GM18502 (cell line): Measurements from ENCODE around the gene FAM13A.
A peak's percentile ranks its signal among the peaks of the same experiment; 100 is the strongest.
"Not testable (repeated sequence)": the region's sequence is repeated elsewhere in the genome, so short reads cannot be mapped to it uniquely, and the experiment has no call there.

Experiments
- ATAC-seq: cut with Tn5 transposase; IDR thresholded peaks from one replicate; pipeline ENCODE4 v1.9.1; 2021; ENCODE audit warnings: mild to moderate bottlenecking; ENCODE audit not compliant: unreplicated experiment, poor library complexity

The FAM13A gene

DNA sequence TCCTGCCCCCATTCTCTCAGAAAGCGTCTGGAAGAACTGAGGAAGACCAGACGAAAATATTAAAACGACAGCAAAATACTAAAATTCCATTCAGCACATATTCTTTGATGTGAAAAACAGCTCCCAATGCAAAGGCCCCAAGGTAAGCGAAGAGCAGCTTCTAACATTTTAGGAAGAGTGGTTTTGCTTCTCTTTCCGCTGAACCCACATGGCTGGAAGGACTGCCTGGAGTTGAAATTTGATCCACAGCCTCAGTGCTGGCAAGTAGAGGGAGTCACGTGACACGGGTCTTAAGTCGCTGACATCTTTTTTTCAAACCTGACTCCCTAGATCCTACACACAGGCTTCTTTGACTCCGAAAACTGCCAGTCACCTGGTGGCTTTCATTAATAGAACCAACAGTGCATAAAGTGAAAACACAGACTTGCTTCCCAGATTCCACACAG lies at the start of gene FAM13A:
FAM13A (minus strand) TSS at position 233 of the 446 bp plus-strand sequence; CDS start at position 12, 221 bp downstream.
- ATAC-seq: no peak

DNA sequence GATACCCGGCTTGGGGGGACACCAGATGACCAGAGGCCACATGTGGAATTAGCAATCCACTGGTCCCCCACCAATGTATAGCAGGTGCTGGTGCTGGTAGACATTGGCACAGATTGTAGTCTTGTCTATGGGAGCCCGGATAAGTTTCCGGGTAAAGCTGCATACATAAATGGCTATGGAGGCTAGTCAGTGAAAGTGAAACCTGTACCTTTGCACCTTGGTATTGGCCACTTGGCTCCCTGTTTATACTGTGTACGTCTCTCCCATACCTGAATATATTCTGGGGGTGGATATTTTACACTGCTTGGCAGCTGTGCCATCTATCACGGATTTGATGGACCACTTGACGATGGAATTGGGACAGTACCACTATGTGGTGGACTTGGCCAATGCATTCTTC lies 48.7 kb upstream of the FAM13A start:
- ATAC-seq: no peak

GRCh38 chr4:89101256-89102161 lies 44.5 kb upstream of the FAM13A start:
- peak; percentile 95 for ATAC-seq

GRCh38 chr4:89100853-89101252 lies 43.9 kb upstream of the FAM13A start:
- peak; percentile 25 for ATAC-seq

GRCh38 chr4:89099471-89099870 lies 42.5 kb upstream of the FAM13A start:
- no peak for ATAC-seq

GRCh38 chr4:89099034-89099433 lies 42.0 kb upstream of the FAM13A start:
- no peak for ATAC-seq

DNA sequence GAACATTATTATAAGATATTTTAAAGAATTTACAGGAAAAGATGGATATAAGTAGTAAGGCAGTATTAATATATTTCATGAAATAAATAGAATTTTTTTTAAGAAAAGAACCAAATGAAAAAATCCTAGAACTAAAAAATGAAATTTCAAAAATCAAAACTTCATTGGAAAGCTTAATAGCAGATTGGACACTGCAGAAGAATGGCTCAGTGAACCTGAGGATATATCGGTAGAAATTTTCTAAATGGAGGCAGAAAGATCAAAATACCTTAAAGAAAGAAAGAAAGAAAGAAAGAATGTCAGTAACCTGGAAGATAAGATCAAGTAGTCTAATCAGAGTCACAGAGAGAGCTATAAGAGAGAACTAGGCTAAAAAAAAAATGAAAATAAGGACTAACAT lies 21.3 kb upstream of the FAM13A start:
- no peak for ATAC-seq

DNA sequence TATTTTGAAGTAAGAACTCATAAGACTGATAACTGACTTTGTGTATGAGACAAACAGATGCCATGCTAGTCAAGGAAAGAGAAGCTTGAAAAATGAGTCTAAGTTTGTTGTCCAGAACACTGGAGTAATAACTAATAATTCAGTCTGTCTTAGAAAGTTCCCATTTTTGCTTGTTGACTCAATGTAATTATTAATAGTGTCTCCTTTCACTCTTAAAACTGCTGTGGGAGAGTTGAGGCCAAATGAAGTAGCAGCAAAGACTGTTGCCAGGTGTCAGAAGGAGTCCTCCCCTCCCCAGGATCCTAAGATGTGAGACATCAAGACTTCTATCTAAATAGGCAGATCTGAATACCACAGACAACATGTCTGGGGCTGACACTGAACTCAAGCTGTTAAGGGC lies 20.8 kb upstream of the FAM13A start:
- ATAC-seq: no peak

DNA sequence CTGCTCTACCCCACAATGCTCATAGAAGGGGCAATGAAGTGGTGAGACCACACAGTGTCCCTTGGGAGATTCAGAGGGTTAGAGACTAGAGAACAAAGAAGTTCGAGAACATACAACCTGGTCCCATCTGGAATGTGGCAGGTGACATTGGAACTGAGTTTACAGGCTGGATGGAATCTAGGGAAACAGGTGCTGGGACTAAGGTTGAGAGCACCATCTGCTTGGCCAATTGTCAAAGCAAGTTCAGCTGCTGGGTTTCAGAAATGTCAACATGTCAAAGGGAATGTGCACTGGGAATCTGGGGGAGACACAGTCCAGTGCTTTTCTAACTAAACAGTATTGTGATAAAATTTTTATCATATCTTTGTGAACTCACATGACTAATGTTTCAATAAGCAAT lies 15.9 kb upstream of the FAM13A start:
- ATAC-seq: no peak

- no peak for ATAC-seq
Observed at GRCh38 chr4:89071311-89071710, 14.3 kb upstream of the FAM13A start.

DNA sequence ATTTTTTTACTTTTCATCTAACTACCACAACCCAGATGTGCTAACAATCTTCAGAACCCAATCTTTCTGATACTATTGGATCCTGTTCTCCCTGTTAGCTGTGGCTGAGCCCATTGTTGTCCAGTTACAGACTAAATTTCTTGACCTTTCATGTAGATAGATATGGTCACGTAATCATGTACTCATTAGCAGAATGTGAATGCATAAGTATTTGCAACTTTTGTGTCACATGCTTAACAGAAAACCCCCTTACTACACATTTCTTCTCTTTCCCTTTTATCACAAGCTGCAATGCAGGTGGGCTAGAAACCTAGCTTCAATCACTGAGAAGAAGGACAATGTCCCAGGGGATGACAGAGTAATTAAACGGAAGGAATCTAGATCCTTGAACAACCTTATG lies 13.1 kb upstream of the FAM13A start:
- peak; percentile 46 for ATAC-seq

- peak; percentile 90 for ATAC-seq
Observed at GRCh38 chr4:89069481-89069880, 12.5 kb upstream of the FAM13A start.

GRCh38 chr4:89067417-89067816 lies 10.4 kb upstream of the FAM13A start:
- ATAC-seq: no peak

DNA sequence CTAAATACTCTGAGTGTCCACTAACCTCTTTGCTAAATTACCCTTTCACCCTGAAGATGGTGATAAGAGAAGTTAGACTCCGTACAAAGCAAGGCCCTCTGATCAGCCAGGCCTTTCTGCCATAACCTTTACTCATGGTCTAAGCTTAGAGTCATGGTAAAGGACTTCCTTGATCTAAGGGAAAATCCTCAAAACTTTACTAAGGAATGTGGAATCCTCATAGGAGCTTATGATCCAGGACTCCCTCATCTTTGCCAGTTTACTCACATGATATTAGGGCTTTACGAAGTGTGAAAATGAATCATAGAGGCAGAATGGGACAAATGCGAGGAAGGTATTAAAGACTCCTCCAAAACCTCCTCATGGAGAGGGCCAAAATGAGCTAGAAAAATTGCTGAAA lies 7.9 kb upstream of the FAM13A start:
- no peak for ATAC-seq

DNA sequence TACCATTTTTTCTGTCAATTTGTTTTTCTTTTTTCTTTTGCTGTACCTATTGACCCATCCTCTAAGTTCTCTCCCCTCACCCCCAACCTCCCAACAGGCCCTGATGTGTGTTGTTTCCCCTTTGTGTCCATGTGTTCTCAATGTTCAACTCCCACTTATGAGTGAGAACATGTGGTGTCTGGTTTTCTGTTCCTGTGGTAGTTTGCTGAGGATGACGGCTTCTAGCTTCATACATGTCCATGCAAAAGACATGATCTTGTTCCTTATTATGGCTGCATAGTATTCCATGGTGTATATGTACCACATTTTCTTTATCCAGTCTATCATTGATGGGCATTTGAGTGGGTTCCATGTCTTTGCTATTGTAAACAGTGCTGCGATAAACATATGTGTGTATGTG lies 859 bp upstream of the FAM13A start:
- not testable (repeated sequence) for ATAC-seq

DNA sequence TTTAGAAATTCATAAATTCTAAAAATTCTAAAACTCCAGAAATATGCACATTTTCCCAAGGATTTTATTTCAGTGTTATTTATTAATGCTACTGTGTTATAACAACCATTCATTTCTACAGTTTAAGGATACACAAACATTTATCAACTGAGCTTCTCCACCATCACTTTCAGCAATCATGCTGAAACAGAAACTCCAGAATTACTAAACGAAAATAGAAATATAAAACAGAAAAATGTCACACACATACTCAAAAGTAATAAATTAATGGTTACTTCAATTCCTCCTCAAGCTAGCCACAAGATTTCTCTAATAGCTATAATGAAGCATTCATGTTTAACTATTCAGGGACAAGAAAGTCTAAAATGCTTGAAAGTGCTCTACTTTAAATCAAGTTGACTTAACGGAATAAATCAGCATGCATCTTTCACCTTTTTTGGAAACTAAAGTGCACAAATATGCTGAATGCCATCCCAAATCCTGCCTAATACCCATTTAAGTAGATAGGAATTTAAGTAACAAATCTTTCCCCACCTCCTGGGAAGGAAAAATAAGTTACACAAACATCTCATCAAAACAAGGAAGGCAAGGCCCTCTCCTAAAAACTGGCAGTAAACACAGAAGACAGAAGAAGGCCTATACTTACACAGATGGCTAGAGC lies 563 bp downstream of the FAM13A start:
- ATAC-seq: no peak

- ATAC-seq: no peak
Observed at GRCh38 chr4:89055157-89056080, 1.6 kb downstream of the FAM13A start.

- ATAC-seq: no peak
Observed at GRCh38 chr4:89054627-89055026, 2.4 kb downstream of the FAM13A start.

GRCh38 chr4:89049853-89050252 lies 7.1 kb downstream of the FAM13A start:
- no peak for ATAC-seq

GRCh38 chr4:89048906-89049601 lies 7.9 kb downstream of the FAM13A start:
- ATAC-seq: no peak
